Lung (tissue), 12 donors: Measurements from ENCODE around the gene GJB3. TPM values are rescaled to one million over a fixed set of nuclear protein-coding genes. Genes with fewer than 3 reads are reported as not detected.

Experiments
- ATAC-seq: fragments of 200-7000 bp; cut with Tn5 transposase; one replicate; pipeline ENCODE4 v1.9.1; 2020; ENCODE audit warnings: moderate number of reproducible peaks; ENCODE audit not compliant: insufficient read depth, low FRiP score
- DNase-seq, 3 donors: peaks; one replicate each; pipeline ENCODE4 v3.0.0-alpha.2; 2013 to 2017
- H3K27ac ChIP-seq, 2 donors: one replicate each; pipeline ENCODE4 v1.5.1; 2013; ENCODE audit warnings: mild to moderate bottlenecking in 2 of 2, moderate library complexity in 2 of 2, control low read depth in 1 of 2, inconsistent platforms in 1 of 2, low read depth in 1 of 2, low read length in 1 of 2
- H3K27me3 ChIP-seq, 3 donors: one replicate each; pipeline ENCODE4 v1.5.1; 2013; ENCODE audit warnings: low read length in 2 of 3; ENCODE audit not compliant: control insufficient read depth in 3 of 3, insufficient read depth in 3 of 3
- H3K36me3 ChIP-seq, 4 donors: one replicate each; pipeline ENCODE4 v1.5.1; 2013; ENCODE audit warnings: low read length in 4 of 4, mild to moderate bottlenecking in 1 of 4, moderate library complexity in 1 of 4; ENCODE audit not compliant: control insufficient read depth in 4 of 4, insufficient read depth in 4 of 4
- H3K4me1 ChIP-seq, 5 donors: one replicate each; pipeline ENCODE4 v1.5.1; 2013; ENCODE audit warnings: low read length in 5 of 5, mild to moderate bottlenecking in 2 of 5, moderate library complexity in 1 of 5; ENCODE audit not compliant: control insufficient read depth in 5 of 5, insufficient read depth in 5 of 5
- H3K4me3 ChIP-seq: one replicate; pipeline ENCODE4 v1.5.1; 2013; ENCODE audit warnings: mild to moderate bottlenecking, control low read depth, moderate library complexity
- H3K9ac ChIP-seq, 2 donors: one replicate each; pipeline ENCODE4 v1.5.1; 2013; ENCODE audit warnings: low read length in 2 of 2, control low read depth in 1 of 2; ENCODE audit not compliant: insufficient read depth in 1 of 2
- H3K9me3 ChIP-seq, 4 donors: one replicate each; pipeline ENCODE4 v1.5.1; 2013; ENCODE audit warnings: low read length in 3 of 4, mild to moderate bottlenecking in 1 of 4, moderate library complexity in 1 of 4; ENCODE audit not compliant: control insufficient read depth in 4 of 4, insufficient read depth in 3 of 4
- WGBS, 2 donors: extraction: QIAGEN DNeasy Blood & Tissue Kit; methylation state at CpG; one replicate each; pipeline ENCODE4 v1.1.7; 2013; 5-methylcytosine and 5-hydroxymethylcytosine counted together
- polyA plus RNA-seq, 2 donors: library from polyadenylated mRNA; stranded (reverse); fragments of 200-250 nt; gene quantifications; one replicate each; pipeline ENCODE4 v1.2.1, GENCODE V29; 2013
- total RNA-seq, 2 donors: library from RNA; depleted of rRNA in 1 of 2; stranded (reverse); fragments of >200 nt in 1 of 2; gene quantifications; one replicate each; pipeline ENCODE4 v1.2.1, GENCODE V29; 2014 to 2021
- TF ChIP-seq, protein P1 (sequence below): IDR thresholded peaks from 2 replicates; pipeline ENCODE4 v1.5.1; 2012; ENCODE audit warnings: mild to moderate bottlenecking; ENCODE audit errors: control extremely low read depth, extremely low read depth
- donor health status: control.
- donor health status: control.
- donor health status: Bipolar disorder and iron deficiency.
- donor health status: healthy.
- donor health status: DM: yes; HTN: yes; CAD: no.

GJB3 gene
- total and polyA plus RNA-seq, 4 donors = 0.51 to 2.5 (median 0.65) TPM

DNA sequence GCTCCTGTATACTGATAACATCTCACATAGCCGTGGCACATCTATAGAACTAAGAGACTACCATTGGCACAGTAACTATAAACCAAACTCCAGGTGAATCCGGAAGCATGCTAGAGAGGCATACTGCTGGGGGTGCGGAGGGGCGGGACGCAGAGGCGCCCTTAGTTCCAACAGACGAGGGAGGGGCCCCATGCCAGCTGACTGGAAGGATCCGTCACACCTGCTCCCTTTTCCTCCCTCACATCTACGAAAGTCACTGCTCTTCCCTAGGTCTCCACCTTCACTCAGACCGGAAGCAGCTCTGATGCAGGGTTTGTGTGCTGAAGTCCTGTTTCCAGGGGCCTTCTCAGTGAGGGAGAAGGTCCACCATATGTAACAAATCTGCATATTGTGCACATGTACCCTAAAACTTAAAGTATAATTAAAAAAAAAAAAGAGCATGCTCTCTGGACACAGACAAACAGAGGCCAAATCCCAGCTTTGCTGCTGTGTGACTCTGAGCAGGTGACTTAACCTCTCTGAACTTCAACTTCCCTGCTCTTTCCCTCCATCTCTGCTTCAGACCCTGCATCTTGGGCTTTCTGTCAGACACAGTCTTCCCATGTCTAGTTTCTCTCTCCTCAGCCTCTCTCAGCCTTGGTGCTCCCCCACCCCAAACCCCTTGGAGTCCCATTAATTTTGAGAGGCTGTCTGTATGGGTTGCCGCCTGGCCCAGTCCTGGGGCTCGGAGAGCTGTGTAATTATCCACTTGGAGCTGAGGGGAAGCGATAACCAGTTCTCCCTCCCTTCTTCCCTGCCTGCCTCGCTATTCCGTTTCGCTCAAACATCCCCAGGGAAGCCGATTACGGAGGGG is 34.0 kb upstream of the GJB3 start:
- H3K4me1 ChIP-seq = no peaks in the 10 kb centered on the region
- no peaks in the 10 kb centered on the region for H3K36me3 ChIP-seq
- ATAC-seq (no peak), DNase-seq (no peak)
- peaks cover 0 to 13% (median 0%) of the 10 kb centered on the region in 3 donors for H3K27me3 ChIP-seq
- TF ChIP-seq, protein P1, sequence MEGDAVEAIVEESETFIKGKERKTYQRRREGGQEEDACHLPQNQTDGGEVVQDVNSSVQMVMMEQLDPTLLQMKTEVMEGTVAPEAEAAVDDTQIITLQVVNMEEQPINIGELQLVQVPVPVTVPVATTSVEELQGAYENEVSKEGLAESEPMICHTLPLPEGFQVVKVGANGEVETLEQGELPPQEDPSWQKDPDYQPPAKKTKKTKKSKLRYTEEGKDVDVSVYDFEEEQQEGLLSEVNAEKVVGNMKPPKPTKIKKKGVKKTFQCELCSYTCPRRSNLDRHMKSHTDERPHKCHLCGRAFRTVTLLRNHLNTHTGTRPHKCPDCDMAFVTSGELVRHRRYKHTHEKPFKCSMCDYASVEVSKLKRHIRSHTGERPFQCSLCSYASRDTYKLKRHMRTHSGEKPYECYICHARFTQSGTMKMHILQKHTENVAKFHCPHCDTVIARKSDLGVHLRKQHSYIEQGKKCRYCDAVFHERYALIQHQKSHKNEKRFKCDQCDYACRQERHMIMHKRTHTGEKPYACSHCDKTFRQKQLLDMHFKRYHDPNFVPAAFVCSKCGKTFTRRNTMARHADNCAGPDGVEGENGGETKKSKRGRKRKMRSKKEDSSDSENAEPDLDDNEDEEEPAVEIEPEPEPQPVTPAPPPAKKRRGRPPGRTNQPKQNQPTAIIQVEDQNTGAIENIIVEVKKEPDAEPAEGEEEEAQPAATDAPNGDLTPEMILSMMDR = no peak
- no peak overlapping the region for H3K27ac ChIP-seq
- WGBS, 2 donors = 69 to 80% methylated on average over 18 of the region's 18 CpGs
- no peaks in the 10 kb centered on the region for H3K9me3 ChIP-seq
- no peak overlapping the region for H3K9ac ChIP-seq
- H3K4me3 ChIP-seq = no peak overlapping the region

GRCh38 chr1:34747638-34747941 is 33.4 kb upstream of the GJB3 start:
- ATAC-seq (no peak), DNase-seq (no peak)
- WGBS, 2 donors = 77 to 83% methylated on average over 6 of the region's 6 CpGs
- no peak overlapping the region for H3K9ac ChIP-seq
- H3K4me1 ChIP-seq = no peaks in the 10 kb centered on the region
- no peaks in the 10 kb centered on the region for H3K9me3 ChIP-seq
- no peaks in the 10 kb centered on the region for H3K36me3 ChIP-seq
- peaks cover 0 to 13% (median 0%) of the 10 kb centered on the region in 3 donors for H3K27me3 ChIP-seq
- TF ChIP-seq, protein P1 = no peak
- no peak overlapping the region for H3K4me3 ChIP-seq
- H3K27ac ChIP-seq = no peak overlapping the region

DNA sequence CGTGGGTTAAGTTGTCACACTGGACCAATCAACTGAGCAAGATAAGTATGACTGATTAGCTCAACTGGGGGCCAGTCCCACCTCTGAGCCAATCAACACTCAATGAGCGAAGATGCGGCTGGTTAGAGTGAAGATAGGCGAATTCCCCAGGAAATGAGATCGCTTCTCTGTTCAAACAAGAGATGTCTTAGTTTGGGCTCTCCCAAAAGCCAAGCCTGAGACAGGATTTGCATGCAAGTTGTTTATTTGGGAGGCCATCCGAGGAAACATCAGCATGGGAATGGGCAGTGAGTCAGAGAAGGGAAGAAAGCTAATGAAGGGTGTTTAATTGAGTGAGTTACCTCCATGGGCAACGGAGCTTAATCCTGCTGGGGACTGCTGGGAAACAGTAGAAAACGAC is 31.0 kb upstream of the GJB3 start:
- no peak for ATAC-seq
- Histone ChIP-seq H3K9me3 (no peaks in the 10 kb centered on the region), H3K4me3 (no peak overlapping the region), H3K4me1 (no peaks in the 10 kb centered on the region), H3K36me3 (no peaks in the 10 kb centered on the region), H3K9ac (no peak overlapping the region), H3K27ac (no peak overlapping the region), H3K27me3 (peaks cover 0 to 13% (median 0%) of the 10 kb centered on the region in 3 donors)
- WGBS, 2 donors = 43 to 61% methylated on average over 8 of the region's 8 CpGs
- no peak for DNase-seq
- TF ChIP-seq, protein P1 = no peak

DNA sequence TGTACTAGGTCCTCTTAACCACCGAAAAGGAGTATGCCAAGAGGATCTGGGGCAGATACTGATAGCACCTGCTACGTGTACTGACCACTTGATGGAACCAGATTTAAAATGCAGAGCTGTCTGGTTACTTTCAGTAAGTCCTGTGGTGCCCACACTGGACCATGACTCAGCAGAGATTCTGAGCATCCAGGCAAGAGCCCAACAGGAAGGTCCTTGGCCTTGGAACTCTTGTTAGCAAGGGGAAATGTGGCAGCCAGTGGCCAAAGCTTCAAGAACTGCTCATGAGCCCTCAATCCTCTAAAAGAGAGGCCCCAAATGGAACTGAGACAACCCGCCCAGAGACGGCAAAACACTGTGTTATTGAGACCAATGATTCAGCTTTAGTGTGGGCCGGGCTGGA is 30.4 kb upstream of the GJB3 start:
- Histone ChIP-seq H3K9ac (no peak overlapping the region), H3K4me1 (no peaks in the 10 kb centered on the region), H3K27me3 (peaks cover 0 to 13% (median 0%) of the 10 kb centered on the region in 3 donors), H3K36me3 (no peaks in the 10 kb centered on the region), H3K4me3 (no peak overlapping the region), H3K27ac (no peak overlapping the region), H3K9me3 (no peaks in the 10 kb centered on the region)
- DNase-seq (no peak), ATAC-seq (no peak)
- TF ChIP-seq, protein P1 = no peak
- 86 to 96% methylated on average over 5 of the region's 5 CpGs for WGBS, 2 donors
